Muscle layer of colon (tissue), 2 donors: ENCODE data around the gene XK.

ENCODE experiments used
- H3K27ac ChIP-seq: one replicate; pipeline ENCODE4 v1.7.0; 2013; ENCODE audit warnings: low read depth, mild to moderate bottlenecking, low read length, moderate library complexity
- H3K27me3 ChIP-seq, 2 donors: one replicate each; pipeline ENCODE4 v1.7.0; 2013; ENCODE audit warnings: low read length in 2 of 2, mild to moderate bottlenecking in 2 of 2; ENCODE audit not compliant: insufficient read depth in 2 of 2, control insufficient read depth in 1 of 2
- H3K36me3 ChIP-seq: one replicate; pipeline ENCODE4 v1.7.0; 2013; ENCODE audit warnings: mild to moderate bottlenecking, low read length; ENCODE audit not compliant: insufficient read depth
- H3K4me1 ChIP-seq: one replicate; pipeline ENCODE4 v1.7.0; 2013; ENCODE audit warnings: mild to moderate bottlenecking, low read length; ENCODE audit not compliant: insufficient read depth
- H3K4me3 ChIP-seq, 2 donors: one replicate each; pipeline ENCODE4 v1.7.0; 2013; ENCODE audit warnings: low read length in 2 of 2, low read depth in 1 of 2, mild to moderate bottlenecking in 1 of 2, moderate library complexity in 1 of 2
- H3K9ac ChIP-seq: one replicate; pipeline ENCODE4 v1.7.0; 2013; ENCODE audit warnings: low read length
- H3K9me3 ChIP-seq: one replicate; pipeline ENCODE4 v1.7.0; 2013; ENCODE audit warnings: mild to moderate bottlenecking, low read length
- donor health status: abdominal sarcoma.
- donor health status: Adenocarcinoma of cecum.

Gene XK

DNA sequence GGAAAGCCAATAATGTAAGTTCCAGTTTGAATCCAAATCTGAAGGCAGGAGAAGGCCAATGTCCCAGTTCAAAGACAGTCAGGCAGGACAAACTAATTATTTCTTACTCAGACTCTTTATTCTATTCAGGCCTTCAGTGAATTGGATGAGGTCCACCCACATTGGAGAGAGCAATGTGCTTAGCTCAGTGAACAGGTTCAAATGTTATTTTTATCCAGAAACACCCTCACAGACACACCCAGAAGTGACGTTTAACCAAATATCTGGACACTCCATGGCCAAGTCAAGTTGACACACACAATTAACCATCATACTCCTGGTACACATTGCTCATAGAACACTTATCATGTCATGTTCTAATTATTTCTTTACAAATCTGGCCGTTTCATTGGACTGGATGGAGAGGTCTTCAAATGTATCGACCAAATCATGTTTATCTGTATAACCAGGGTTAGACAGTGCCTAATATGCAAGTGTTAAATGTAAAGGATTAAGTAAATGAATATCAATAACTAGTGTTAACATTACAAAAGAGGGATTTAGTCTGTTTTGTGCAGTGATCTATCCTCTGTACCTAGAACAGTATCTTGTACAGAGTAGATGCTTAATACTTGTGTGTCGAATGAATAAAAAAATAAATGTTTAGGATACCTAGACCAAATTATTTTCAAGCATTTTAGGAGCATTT is 27.1 kb upstream of the XK start:
- no peak overlapping the region for H3K4me3 ChIP-seq
- H3K9ac ChIP-seq: no peak overlapping the region
- no peaks in the 10 kb centered on the region for H3K36me3 ChIP-seq
- no peaks in the 10 kb centered on the region for H3K4me1 ChIP-seq
- H3K9me3 ChIP-seq: no peaks in the 10 kb centered on the region
- no peak overlapping the region for H3K27ac ChIP-seq
- H3K27me3 ChIP-seq: no peaks in the 10 kb centered on the region

GRCh38 chrX:37659047-37659446 is 26.5 kb upstream of the XK start:
- H3K4me3 ChIP-seq: no peak overlapping the region
- H3K9me3 ChIP-seq: no peaks in the 10 kb centered on the region
- no peaks in the 10 kb centered on the region for H3K27me3 ChIP-seq
- H3K27ac ChIP-seq: no peak overlapping the region
- no peaks in the 10 kb centered on the region for H3K4me1 ChIP-seq
- no peaks in the 10 kb centered on the region for H3K36me3 ChIP-seq
- H3K9ac ChIP-seq: no peak overlapping the region

GRCh38 chrX:37662181-37662580 is 23.4 kb upstream of the XK start:
- Histone ChIP-seq H3K36me3 (no peaks in the 10 kb centered on the region), H3K9ac (no peak overlapping the region), H3K4me3 (no peak overlapping the region), H3K27ac (no peak overlapping the region), H3K4me1 (peaks cover 3% of the 10 kb centered on the region), H3K27me3 (no peaks in the 10 kb centered on the region), H3K9me3 (no peaks in the 10 kb centered on the region)

DNA sequence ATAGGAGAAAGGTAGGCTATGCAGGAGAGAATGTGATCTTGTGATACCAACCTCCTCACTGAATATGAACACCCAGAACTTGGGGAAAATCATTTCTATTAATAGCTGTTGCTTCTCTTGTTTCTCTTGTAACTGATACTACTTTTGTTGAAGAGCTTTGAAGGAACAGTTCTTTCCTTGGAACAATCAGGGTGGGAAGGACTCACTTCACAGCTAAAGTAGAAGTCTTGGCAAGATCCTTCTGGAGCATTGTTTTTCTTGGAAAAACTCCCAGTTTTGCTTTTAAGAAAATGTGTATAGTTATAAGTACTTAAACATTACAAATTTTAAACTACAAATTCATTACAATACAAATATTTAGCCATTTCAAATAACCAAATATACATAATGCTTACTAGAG is 19.1 kb upstream of the XK start:
- Histone ChIP-seq H3K9ac (no peak overlapping the region), H3K4me1 (peaks cover 3% of the 10 kb centered on the region), H3K27me3 (no peaks in the 10 kb centered on the region), H3K27ac (no peak overlapping the region), H3K4me3 (no peak overlapping the region), H3K9me3 (no peaks in the 10 kb centered on the region), H3K36me3 (no peaks in the 10 kb centered on the region)

- peaks cover 3% of the 10 kb centered on the region for H3K4me1 ChIP-seq
- no peaks in the 10 kb centered on the region for H3K9me3 ChIP-seq
- H3K36me3 ChIP-seq: no peaks in the 10 kb centered on the region
- no peak overlapping the region for H3K27ac ChIP-seq
- no peaks in the 10 kb centered on the region for H3K27me3 ChIP-seq
- H3K9ac ChIP-seq: no peak overlapping the region
- H3K4me3 ChIP-seq: no peak overlapping the region
These were observed 18.4 kb upstream of the XK start for GRCh38 chrX:37667141-37667540.

- Histone ChIP-seq H3K4me1 (no peaks in the 10 kb centered on the region), H3K9ac (no peak overlapping the region), H3K27ac (no peak overlapping the region), H3K36me3 (no peaks in the 10 kb centered on the region), H3K27me3 (no peaks in the 10 kb centered on the region), H3K4me3 (no peak overlapping the region), H3K9me3 (no peaks in the 10 kb centered on the region)
These were observed 13.0 kb upstream of the XK start for GRCh38 chrX:37672563-37672962.

DNA sequence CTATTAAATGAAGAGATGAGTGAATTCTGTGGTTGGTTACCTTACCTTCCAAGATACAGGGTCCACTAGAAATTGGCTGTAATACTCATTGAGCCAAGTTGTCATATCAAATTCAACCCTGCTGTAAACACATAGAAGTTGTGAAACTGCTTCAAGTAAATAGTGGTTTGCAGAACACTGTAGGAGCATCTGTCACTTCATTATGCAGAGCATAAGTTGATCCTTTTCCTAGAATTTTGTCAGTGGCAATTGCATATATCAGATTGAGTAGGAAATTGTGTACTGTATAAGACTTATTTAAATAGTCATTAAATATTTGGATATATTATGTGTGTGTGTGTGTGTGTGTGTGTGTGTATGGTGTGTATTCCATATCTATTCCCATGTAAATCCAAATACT is 8.8 kb upstream of the XK start:
- Histone ChIP-seq H3K4me3 (no peak overlapping the region), H3K9me3 (no peaks in the 10 kb centered on the region), H3K36me3 (no peaks in the 10 kb centered on the region), H3K9ac (no peak overlapping the region), H3K4me1 (peaks cover 8% of the 10 kb centered on the region), H3K27ac (no peak overlapping the region), H3K27me3 (no peaks in the 10 kb centered on the region)

GRCh38 chrX:37677243-37677642 is 8.3 kb upstream of the XK start:
- H3K9ac ChIP-seq: no peak overlapping the region
- no peaks in the 10 kb centered on the region for H3K9me3 ChIP-seq
- no peaks in the 10 kb centered on the region for H3K36me3 ChIP-seq
- no peaks in the 10 kb centered on the region for H3K27me3 ChIP-seq
- no peak overlapping the region for H3K4me3 ChIP-seq
- no peak overlapping the region for H3K27ac ChIP-seq
- H3K4me1 ChIP-seq: peaks cover 8% of the 10 kb centered on the region

DNA sequence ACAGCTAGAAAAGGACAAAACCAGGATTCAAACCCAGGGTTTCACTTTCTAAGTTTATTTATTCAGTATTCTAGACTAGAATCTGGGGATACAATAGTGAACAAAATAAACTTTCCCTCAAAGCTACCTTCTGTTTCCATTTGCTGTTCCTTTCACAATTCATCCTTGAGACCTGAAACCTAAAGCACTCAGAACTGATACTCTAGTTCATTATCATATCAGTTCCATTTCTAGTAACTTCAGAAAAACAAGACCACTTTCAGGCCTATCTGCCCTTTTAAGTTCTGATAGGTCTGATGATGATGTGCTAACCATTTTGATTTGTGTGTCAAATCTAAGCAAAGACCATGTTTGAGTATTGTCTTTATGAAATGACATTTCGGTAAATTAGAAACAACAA is 7.8 kb upstream of the XK start:
- H3K36me3 ChIP-seq: no peaks in the 10 kb centered on the region
- no peak overlapping the region for H3K9ac ChIP-seq
- H3K27ac ChIP-seq: no peak overlapping the region
- no peak overlapping the region for H3K4me3 ChIP-seq
- no peaks in the 10 kb centered on the region for H3K9me3 ChIP-seq
- H3K27me3 ChIP-seq: no peaks in the 10 kb centered on the region
- H3K4me1 ChIP-seq: peaks cover 8% of the 10 kb centered on the region

- Histone ChIP-seq H3K9me3 (no peaks in the 10 kb centered on the region), H3K4me1 (peaks cover 8% of the 10 kb centered on the region), H3K27me3 (no peaks in the 10 kb centered on the region), H3K36me3 (no peaks in the 10 kb centered on the region), H3K9ac (no peak overlapping the region), H3K4me3 (no peak overlapping the region), H3K27ac (no peak overlapping the region)
These were observed 7.0 kb upstream of the XK start for GRCh38 chrX:37678574-37678973.

DNA sequence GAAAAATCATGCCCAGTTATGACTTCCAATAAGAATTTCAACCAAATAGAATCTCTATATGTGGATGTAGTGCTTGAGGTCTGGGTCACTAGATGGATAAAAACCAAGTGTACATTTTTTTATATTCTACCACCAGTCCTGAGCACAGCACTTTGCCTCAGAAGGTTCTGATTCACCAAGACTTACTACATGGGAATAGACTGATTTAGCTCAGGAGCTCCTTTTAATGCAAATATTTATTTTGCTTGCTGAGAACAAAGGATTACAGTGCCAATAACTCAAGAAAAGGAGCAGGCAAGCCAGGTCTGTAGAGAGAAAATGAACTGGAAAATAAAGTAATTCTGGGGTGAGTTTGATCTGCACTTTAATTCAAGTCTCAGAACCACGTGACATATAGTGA is 6.4 kb upstream of the XK start:
- no peaks in the 10 kb centered on the region for H3K9me3 ChIP-seq
- H3K27ac ChIP-seq: peak overlapping the region; percentile 41
- H3K9ac ChIP-seq: no peak overlapping the region
- H3K36me3 ChIP-seq: no peaks in the 10 kb centered on the region
- no peak overlapping the region for H3K4me3 ChIP-seq
- H3K4me1 ChIP-seq: peaks cover 8% of the 10 kb centered on the region
- no peaks in the 10 kb centered on the region for H3K27me3 ChIP-seq

DNA sequence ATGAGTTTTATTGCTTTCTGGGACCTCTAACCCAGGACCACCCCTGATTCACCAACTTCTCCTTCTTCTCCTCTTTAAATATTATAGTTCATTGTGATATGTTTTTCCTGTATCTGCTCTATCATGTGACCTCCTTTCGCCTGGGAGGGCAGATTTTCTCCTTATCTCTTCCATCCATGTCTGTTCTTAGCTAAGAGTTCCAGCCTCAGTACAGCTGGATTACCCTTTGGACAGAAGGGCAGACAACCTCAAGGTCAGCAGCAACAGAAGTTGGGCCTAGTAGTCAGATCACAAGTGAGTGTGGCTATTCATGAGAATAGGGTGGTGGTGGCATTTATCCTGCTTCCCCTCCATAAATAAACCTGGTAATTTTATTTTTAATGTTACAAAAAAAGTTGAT is 5.7 kb upstream of the XK start:
- H3K27me3 ChIP-seq: no peaks in the 10 kb centered on the region
- no peak overlapping the region for H3K4me3 ChIP-seq
- no peak overlapping the region for H3K9ac ChIP-seq
- H3K4me1 ChIP-seq: peaks cover 8% of the 10 kb centered on the region
- no peaks in the 10 kb centered on the region for H3K36me3 ChIP-seq
- no peak overlapping the region for H3K27ac ChIP-seq
- no peaks in the 10 kb centered on the region for H3K9me3 ChIP-seq
